K562 (cell line): ENCODE data around the gene KPNA1. TPM values are rescaled to one million over a fixed set of nuclear protein-coding genes. Genes with fewer than 3 reads are reported as not detected.

Experiments
- BDP1 ChIP-seq: IDR thresholded peaks from 3 replicates; pipeline ENCODE4 v1.6.1; 2011; ENCODE audit not compliant: insufficient read length, insufficient read depth
- BHLHE40 ChIP-seq: IDR thresholded peaks from 2 replicates; pipeline ENCODE4 v1.6.1; 2011; ENCODE audit warnings: low read length, improper control_type of control experiment
- CC2D1A ChIP-seq: fragments of 450-650 bp; IDR thresholded peaks from 2 replicates; pipeline ENCODE4 v1.6.1; 2017; ENCODE audit warnings: mild to moderate bottlenecking
- HNRNPLL ChIP-seq: fragments of 200-400 bp; formaldehyde crosslinking; IDR thresholded peaks from 2 replicates; pipeline ENCODE4 v1.6.1; 2017; ENCODE audit warnings: low read length, low read depth, mild to moderate bottlenecking; ENCODE audit not compliant: poor library complexity, severe bottlenecking
- MAZ ChIP-seq, 2 experiments: fragments of 450-650 bp in 1 of 2; sonication (generic) in 1 of 2; formaldehyde crosslinking; IDR thresholded peaks in 1 of 2; conservative IDR thresholded peaks in 1 of 2; 2 replicates each; pipeline versions ENCODE4 v1.4.0 to v1.5.0; 2020; ENCODE audit warnings: mild to moderate bottlenecking in 1 of 2, missing genetic modification reagents in 1 of 2
- MEF2D ChIP-seq: conservative IDR thresholded peaks from 2 replicates; pipeline ENCODE4 v1.6.1; 2016; ENCODE audit warnings: low read depth, missing genetic modification characterization, missing compliant biosample characterization
- MEIS2 ChIP-seq: fragments of 450-650 bp; IDR thresholded peaks from 2 replicates; pipeline ENCODE4 v1.6.1; 2014; ENCODE audit warnings: mild to moderate bottlenecking; ENCODE audit not compliant: partially characterized antibody
- NUFIP1 ChIP-seq: fragments of 450-650 bp; IDR thresholded peaks from 2 replicates; pipeline ENCODE4 v1.6.1; 2018; ENCODE audit not compliant: partially characterized antibody
- SP1 ChIP-seq: sonication (generic); formaldehyde crosslinking; IDR thresholded peaks from 2 replicates; pipeline ENCODE4 v1.8.1; 2022; ENCODE audit warnings: mild to moderate bottlenecking, missing genetic modification reagents
- TCF7 ChIP-seq: sonication (generic); IDR thresholded peaks from 2 replicates; pipeline ENCODE4 v1.6.1; 2016; ENCODE audit warnings: antibody characterized with exemption, borderline replicate concordance
- ZEB2 ChIP-seq: fragments of 450-650 bp; IDR thresholded peaks from 2 replicates; pipeline ENCODE4 v1.6.1; 2016
- ZNF282 ChIP-seq: sonication (generic); formaldehyde crosslinking; IDR thresholded peaks from 2 replicates; pipeline ENCODE4 v1.8.1; 2023; ENCODE audit warnings: missing genetic modification reagents
- ZNF764 ChIP-seq: fragments of 250-450 bp; sonication (Bioruptor Pico); IDR thresholded peaks from 2 replicates; pipeline ENCODE4 v1.4.0; 2020; ENCODE audit warnings: low read depth, mild to moderate bottlenecking, moderate library complexity
- polyA plus RNA-seq, 8 experiments: library from polyadenylated mRNA; depleted of rRNA in 4 of 8; stranded (reverse) in 5 of 8; unstranded in 3 of 8; fragments of >200 nt; fragmentation: Nextera tagmentation in 2 of 8; fragmentation: Illumina TruSeq in 1 of 8; extraction: Ambion mirVana in 2 of 8; extraction: Trizol in 1 of 8; gene quantifications; 2 replicates each; pipeline versions ENCODE4 v1.2.1 to v1.2.3, GENCODE V29; 2011 to 2014; ENCODE audit warnings: inconsistent platforms in 1 of 8, missing spikeins in 1 of 8
- total RNA-seq, 7 experiments: library from RNA; depleted of rRNA in 6 of 7; stranded (reverse); fragments of >200 nt in 6 of 7; fragmentation: Illumina TruSeq in 2 of 7; extraction: Trizol in 2 of 7; gene quantifications; 2 replicates each; pipeline versions ENCODE4 v1.2.1 to v1.2.3, GENCODE V29; 2011 to 2021; ENCODE audit warnings: low replicate concordance in 1 of 7
- TF ChIP-seq, protein P1 (sequence below): sonication (generic); formaldehyde crosslinking; IDR thresholded peaks from 2 replicates; pipeline ENCODE4 v1.9.0; 2022; ENCODE audit warnings: mild to moderate bottlenecking, missing genetic modification reagents
- TF ChIP-seq, protein P2 (sequence below): sonication (generic); formaldehyde crosslinking; IDR thresholded peaks from 2 replicates; pipeline ENCODE4 v1.4.0; 2020; ENCODE audit warnings: mild to moderate bottlenecking, missing genetic modification reagents
- TF ChIP-seq, protein P3 (sequence below): fragments of 450-650 bp; formaldehyde crosslinking; IDR thresholded peaks from 2 replicates; pipeline ENCODE4 v1.4.0; 2020; ENCODE audit warnings: mild to moderate bottlenecking
- TF ChIP-seq, protein P4 (sequence below): fragments of 250-450 bp; sonication (Bioruptor Pico); IDR thresholded peaks from 2 replicates; pipeline ENCODE4 v1.4.0; 2020; ENCODE audit warnings: borderline replicate concordance
- TF ChIP-seq, protein P5 (sequence below), 2 experiments: fragments of 200-800 bp in 1 of 2; sonication (Bioruptor generic) in 1 of 2; sonication (generic) in 1 of 2; formaldehyde crosslinking in 1 of 2; IDR thresholded peaks in 1 of 2; conservative IDR thresholded peaks in 1 of 2; 2 replicates each; pipeline versions ENCODE4 v1.5.0 to v1.6.1; 2016 to 2020; ENCODE audit warnings: missing compliant biosample characterization in 1 of 2, missing genetic modification characterization in 1 of 2, missing genetic modification reagents in 1 of 2
- TF ChIP-seq, protein P6 (sequence below): fragments of 450-650 bp; formaldehyde crosslinking; IDR thresholded peaks from 2 replicates; pipeline ENCODE4 v1.4.0; 2020; ENCODE audit warnings: mild to moderate bottlenecking, mixed read lengths

The KPNA1 gene
- total and polyA plus RNA-seq, 9 of the 15 experiments (the other 6 are each of a cell fraction or from before 2014, with no cell fraction given): 9.3 to 53.8 (median 33.5) TPM

DNA sequence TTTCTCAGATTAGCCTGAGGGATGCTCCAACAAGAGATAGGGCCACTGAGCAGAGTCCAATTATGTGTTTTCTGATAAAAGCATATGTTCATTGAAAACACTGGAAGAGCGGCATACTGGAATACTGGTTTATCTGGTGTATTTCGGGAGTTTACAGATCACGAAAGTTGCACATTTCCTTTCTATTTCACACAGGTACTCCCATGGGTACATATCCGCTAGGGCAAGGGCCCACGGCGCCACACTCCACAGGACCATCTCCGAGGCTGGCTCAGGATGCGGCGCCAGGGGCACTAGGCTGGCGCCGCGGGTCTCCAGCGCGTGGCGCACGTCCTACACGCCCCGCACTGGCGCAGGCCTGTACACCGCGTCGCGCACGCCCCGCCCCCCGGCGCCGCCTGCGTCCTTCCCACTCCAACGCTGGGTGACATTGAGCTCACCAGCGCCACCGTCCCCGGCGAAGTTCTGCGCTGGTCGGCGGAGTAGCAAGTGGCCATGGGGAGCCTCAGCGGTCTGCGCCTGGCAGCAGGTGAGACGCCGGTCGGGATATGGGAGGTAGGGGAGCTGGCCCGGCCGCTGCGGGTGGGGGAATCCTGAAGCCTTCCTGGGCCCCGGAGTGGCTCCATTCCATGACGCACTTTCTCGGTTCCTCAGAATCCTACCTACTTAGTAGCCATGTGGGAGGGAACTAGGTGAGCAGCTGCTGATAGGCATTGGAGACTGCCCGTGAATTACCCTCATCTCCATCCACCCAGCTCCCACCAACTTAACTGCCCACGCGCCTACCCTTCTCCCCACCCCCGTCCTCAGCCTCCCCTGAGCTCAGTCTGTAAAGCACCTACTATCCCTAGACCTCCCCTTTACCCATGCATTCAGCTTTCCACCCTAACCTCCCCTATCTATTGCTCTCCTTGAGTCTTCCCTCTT lies 130.7 kb downstream of the KPNA1 start, which contains the start of gene FAM162A (continued):
- peak; percentile 80 for TF ChIP-seq HNRNPLL
- TF ChIP-seq, protein P1, sequence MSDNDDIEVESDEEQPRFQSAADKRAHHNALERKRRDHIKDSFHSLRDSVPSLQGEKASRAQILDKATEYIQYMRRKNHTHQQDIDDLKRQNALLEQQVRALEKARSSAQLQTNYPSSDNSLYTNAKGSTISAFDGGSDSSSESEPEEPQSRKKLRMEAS (CRISPR knock-in tag): peak; percentile 83
- TF ChIP-seq, protein P2, sequence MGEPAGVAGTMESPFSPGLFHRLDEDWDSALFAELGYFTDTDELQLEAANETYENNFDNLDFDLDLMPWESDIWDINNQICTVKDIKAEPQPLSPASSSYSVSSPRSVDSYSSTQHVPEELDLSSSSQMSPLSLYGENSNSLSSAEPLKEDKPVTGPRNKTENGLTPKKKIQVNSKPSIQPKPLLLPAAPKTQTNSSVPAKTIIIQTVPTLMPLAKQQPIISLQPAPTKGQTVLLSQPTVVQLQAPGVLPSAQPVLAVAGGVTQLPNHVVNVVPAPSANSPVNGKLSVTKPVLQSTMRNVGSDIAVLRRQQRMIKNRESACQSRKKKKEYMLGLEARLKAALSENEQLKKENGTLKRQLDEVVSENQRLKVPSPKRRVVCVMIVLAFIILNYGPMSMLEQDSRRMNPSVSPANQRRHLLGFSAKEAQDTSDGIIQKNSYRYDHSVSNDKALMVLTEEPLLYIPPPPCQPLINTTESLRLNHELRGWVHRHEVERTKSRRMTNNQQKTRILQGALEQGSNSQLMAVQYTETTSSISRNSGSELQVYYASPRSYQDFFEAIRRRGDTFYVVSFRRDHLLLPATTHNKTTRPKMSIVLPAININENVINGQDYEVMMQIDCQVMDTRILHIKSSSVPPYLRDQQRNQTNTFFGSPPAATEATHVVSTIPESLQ (CRISPR knock-in tag): no peak
- no peak for TF ChIP-seq ZNF764
- TF ChIP-seq CC2D1A: no peak
- TF ChIP-seq NUFIP1: no peak
- no peak for TF ChIP-seq TCF7
- no peak for TF ChIP-seq BDP1
- TF ChIP-seq ZNF282 (CRISPR knock-in tag): no peak
- TF ChIP-seq, protein P3, sequence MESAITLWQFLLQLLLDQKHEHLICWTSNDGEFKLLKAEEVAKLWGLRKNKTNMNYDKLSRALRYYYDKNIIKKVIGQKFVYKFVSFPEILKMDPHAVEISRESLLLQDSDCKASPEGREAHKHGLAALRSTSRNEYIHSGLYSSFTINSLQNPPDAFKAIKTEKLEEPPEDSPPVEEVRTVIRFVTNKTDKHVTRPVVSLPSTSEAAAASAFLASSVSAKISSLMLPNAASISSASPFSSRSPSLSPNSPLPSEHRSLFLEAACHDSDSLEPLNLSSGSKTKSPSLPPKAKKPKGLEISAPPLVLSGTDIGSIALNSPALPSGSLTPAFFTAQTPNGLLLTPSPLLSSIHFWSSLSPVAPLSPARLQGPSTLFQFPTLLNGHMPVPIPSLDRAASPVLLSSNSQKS (CRISPR knock-in tag): no peak
- TF ChIP-seq, protein P4, sequence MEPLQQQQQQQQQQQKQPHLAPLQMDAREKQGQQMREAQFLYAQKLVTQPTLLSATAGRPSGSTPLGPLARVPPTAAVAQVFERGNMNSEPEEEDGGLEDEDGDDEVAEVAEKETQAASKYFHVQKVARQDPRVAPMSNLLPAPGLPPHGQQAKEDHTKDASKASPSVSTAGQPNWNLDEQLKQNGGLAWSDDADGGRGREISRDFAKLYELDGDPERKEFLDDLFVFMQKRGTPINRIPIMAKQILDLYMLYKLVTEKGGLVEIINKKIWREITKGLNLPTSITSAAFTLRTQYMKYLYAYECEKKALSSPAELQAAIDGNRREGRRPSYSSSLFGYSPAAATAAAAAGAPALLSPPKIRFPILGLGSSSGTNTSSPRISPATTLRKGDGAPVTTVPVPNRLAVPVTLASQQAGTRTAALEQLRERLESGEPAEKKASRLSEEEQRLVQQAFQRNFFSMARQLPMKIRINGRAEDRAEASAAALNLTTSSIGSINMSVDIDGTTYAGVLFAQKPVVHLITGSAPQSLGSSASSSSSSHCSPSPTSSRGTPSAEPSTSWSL (CRISPR knock-in tag): no peak
- TF ChIP-seq SP1: peak; percentile 81
- peak; percentile 58 for TF ChIP-seq MEIS2
- TF ChIP-seq, protein P5, sequence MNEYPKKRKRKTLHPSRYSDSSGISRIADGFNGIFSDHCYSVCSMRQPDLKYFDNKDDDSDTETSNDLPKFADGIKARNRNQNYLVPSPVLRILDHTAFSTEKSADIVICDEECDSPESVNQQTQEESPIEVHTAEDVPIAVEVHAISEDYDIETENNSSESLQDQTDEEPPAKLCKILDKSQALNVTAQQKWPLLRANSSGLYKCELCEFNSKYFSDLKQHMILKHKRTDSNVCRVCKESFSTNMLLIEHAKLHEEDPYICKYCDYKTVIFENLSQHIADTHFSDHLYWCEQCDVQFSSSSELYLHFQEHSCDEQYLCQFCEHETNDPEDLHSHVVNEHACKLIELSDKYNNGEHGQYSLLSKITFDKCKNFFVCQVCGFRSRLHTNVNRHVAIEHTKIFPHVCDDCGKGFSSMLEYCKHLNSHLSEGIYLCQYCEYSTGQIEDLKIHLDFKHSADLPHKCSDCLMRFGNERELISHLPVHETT (CRISPR knock-in tag; conservative IDR thresholded peaks at IDR 0.05 in 1 of 2, IDR thresholded peaks at IDR 0.05 in 1 of 2): no peak
- TF ChIP-seq ZEB2: 0 out of 2 replicates have a peak, but pooled peaks have one; percentile 43
- TF ChIP-seq, protein P6, sequence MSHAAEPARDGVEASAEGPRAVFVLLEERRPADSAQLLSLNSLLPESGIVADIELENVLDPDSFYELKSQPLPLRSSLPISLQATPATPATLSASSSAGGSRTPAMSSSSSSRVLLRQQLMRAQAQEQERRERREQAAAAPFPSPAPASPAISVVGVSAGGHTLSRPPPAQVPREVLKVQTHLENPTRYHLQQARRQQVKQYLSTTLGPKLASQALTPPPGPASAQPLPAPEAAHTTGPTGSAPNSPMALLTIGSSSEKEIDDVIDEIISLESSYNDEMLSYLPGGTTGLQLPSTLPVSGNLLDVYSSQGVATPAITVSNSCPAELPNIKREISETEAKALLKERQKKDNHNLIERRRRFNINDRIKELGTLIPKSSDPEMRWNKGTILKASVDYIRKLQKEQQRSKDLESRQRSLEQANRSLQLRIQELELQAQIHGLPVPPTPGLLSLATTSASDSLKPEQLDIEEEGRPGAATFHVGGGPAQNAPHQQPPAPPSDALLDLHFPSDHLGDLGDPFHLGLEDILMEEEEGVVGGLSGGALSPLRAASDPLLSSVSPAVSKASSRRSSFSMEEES: no peak
- TF ChIP-seq BHLHE40: peak; percentile 51; the same call in 1 of the 2 replicates
- TF ChIP-seq MAZ (CRISPR knock-in tag; conservative IDR thresholded peaks at IDR 0.05 in 1 of 2, IDR thresholded peaks at IDR 0.05 in 1 of 2): peak in 1 of 2 experiments; percentile 87
- no peak for TF ChIP-seq MEF2D (tag)
